ENCODE data around the gene SAMD1.

SAMD1 gene

DNA sequence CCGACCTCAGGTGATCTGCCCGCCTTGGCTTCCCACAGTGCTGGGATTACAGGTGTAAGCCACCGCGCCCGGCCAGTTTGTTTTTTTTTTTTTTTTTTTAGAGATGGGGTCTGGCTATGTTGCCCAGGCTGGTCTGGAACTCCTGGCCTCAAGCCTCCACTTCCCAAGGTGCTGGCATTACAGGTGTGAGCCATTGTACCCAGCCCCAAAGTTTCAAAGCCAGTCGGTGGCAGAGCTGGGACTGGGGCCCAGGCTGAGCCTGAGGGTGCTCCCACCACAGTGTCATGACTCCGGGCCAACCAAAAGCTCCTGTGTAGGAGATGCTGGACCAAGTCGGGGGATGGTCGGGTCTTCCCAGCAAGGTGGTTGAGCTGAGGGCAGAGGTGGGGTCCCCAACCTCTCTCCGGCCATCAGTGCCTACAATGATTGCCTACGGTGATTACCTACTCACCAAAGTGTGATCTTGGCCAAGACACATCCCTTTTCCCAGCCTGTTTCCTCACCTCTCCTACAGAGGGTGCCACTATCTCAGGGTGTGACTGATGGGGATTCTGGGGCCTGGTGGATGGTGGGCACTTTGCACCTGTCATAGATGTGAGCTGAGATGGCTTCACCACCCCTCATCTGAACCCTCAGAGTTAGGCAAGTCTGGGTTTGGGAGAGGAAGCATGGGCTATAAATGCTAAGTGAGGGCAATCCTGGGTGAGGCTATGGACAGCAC is 5.9 kb upstream of the SAMD1 start:
- Histone ChIP-seq H3K9ac (ENCODE audit: low read length) (no peak overlapping the region), H3K4me3 (ENCODE audit: low read length) (no peak overlapping the region), H3K4me1 (ENCODE audit: low read length) (peaks cover 6% of the 10 kb centered on the region), H3K27me3 (ENCODE audit: low read depth, low read length) (no peaks in the 10 kb centered on the region), H4K20me1 (ENCODE audit: insufficient read depth, low read length) (no peaks in the 10 kb centered on the region), H3K36me3 (replicated peaks; ENCODE audit: low read depth, low read length) (peaks cover 12% of the 10 kb centered on the region), H3K27ac (ENCODE audit: low read length) (no peak overlapping the region), H3K79me2 (ENCODE audit: low read length) (no peaks in the 10 kb centered on the region), H3K4me2 (ENCODE audit: low read length) (no peak overlapping the region), H2AFZ (ENCODE audit: low read depth, low read length) (no peak overlapping the region), H3K9me3 (ENCODE audit: insufficient read depth, low read length) (peaks cover 7% of the 10 kb centered on the region; the same call in 1 of the 2 replicates)
- TF ChIP-seq EZH2phosphoT487 (IDR thresholded peaks at IDR 0.05; ENCODE audit: low read depth): no peak
- TF ChIP-seq, protein P1, sequence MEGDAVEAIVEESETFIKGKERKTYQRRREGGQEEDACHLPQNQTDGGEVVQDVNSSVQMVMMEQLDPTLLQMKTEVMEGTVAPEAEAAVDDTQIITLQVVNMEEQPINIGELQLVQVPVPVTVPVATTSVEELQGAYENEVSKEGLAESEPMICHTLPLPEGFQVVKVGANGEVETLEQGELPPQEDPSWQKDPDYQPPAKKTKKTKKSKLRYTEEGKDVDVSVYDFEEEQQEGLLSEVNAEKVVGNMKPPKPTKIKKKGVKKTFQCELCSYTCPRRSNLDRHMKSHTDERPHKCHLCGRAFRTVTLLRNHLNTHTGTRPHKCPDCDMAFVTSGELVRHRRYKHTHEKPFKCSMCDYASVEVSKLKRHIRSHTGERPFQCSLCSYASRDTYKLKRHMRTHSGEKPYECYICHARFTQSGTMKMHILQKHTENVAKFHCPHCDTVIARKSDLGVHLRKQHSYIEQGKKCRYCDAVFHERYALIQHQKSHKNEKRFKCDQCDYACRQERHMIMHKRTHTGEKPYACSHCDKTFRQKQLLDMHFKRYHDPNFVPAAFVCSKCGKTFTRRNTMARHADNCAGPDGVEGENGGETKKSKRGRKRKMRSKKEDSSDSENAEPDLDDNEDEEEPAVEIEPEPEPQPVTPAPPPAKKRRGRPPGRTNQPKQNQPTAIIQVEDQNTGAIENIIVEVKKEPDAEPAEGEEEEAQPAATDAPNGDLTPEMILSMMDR (IDR thresholded peaks at IDR 0.05; ENCODE audit: low read depth, low read length): no peak

DNA sequence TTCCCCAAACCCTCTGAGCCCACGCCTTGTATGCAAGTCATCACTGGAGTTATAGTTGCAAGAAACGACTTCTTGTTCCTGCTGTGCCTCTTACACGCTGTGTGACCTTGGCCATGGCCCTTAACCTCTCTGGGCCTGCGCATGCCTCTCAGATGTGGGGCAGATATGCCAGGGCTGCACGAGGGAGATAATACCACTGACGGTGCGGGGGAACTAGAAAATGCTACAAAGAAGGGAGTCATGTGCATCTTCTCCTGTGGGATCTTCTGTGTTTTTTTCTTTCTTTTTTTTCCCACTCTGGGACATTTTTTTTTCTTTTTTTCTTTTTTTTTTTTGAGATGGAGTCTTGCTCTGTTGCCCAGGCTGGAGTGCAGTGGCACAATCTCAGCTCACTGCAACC is 4.3 kb upstream of the SAMD1 start:
- H3K4me3 ChIP-seq (ENCODE audit: low read length): no peak overlapping the region
- peaks cover 7% of the 10 kb centered on the region for H3K36me3 ChIP-seq (replicated peaks; ENCODE audit: low read depth, low read length)
- TF ChIP-seq EZH2phosphoT487 (IDR thresholded peaks at IDR 0.05; ENCODE audit: low read depth): no peak
- H2AFZ ChIP-seq (ENCODE audit: low read depth, low read length): no peak overlapping the region
- H3K79me2 ChIP-seq (ENCODE audit: low read length): no peaks in the 10 kb centered on the region
- H3K4me2 ChIP-seq (ENCODE audit: low read length): no peak overlapping the region
- H3K9me3 ChIP-seq (ENCODE audit: insufficient read depth, low read length): peaks cover 7% of the 10 kb centered on the region; the same call in 1 of the 2 replicates
- no peak overlapping the region for H3K27ac ChIP-seq (ENCODE audit: low read length)
- peaks cover 6% of the 10 kb centered on the region for H3K4me1 ChIP-seq (ENCODE audit: low read length)
- H3K9ac ChIP-seq (ENCODE audit: low read length): no peak overlapping the region
- no peaks in the 10 kb centered on the region for H3K27me3 ChIP-seq (ENCODE audit: low read depth, low read length)
- no peaks in the 10 kb centered on the region for H4K20me1 ChIP-seq (ENCODE audit: insufficient read depth, low read length)

DNA sequence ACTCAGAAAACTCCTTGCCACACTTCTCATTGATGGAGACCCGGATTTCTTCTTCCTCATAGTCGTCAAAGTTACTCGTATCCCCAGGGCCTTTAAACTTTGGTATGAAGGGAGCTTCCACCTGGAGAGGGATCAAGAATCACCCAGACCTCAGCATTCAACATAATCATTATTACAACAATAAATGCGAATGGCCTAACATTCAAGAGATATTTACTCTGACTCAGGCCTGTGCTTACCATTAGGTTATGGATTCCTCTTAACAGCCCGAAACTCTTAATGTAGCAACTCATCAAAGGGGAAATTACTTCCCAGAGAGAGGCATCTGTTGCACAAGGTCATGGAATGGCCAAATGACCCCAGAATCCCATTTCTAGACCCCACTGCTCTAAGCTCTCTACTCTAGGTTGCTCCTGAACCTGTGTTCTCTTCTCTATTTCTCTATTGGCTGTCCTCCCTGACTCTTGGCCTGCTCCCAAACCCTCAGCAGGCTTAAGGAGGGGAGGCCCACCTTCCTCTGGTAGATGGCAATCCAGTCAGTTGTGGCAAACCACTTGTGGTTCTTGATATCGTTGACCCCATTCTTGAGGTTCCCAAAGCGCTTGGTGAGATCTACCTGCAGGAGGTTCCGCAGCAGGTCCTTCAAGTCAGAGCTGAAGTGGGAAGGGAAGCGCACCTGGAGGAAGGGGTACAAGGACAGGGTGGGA is 2.7 kb upstream of the SAMD1 start:
- TF ChIP-seq, protein P1 (IDR thresholded peaks at IDR 0.05; ENCODE audit: low read depth, low read length): no peak
- TF ChIP-seq EZH2phosphoT487 (IDR thresholded peaks at IDR 0.05; ENCODE audit: low read depth): no peak
- Histone ChIP-seq H3K27me3 (ENCODE audit: low read depth, low read length) (no peaks in the 10 kb centered on the region), H3K4me2 (ENCODE audit: low read length) (no peak overlapping the region), H3K4me1 (ENCODE audit: low read length) (peaks cover 12% of the 10 kb centered on the region), H3K9me3 (ENCODE audit: insufficient read depth, low read length) (peaks cover 7% of the 10 kb centered on the region; the same call in 1 of the 2 replicates), H2AFZ (ENCODE audit: low read depth, low read length) (no peak overlapping the region), H3K4me3 (ENCODE audit: low read length) (no peak overlapping the region), H3K36me3 (replicated peaks; ENCODE audit: low read depth, low read length) (peaks cover 14% of the 10 kb centered on the region), H3K79me2 (ENCODE audit: low read length) (no peaks in the 10 kb centered on the region), H4K20me1 (ENCODE audit: insufficient read depth, low read length) (no peaks in the 10 kb centered on the region), H3K27ac (ENCODE audit: low read length) (no peak overlapping the region), H3K9ac (ENCODE audit: low read length) (no peak overlapping the region)

DNA sequence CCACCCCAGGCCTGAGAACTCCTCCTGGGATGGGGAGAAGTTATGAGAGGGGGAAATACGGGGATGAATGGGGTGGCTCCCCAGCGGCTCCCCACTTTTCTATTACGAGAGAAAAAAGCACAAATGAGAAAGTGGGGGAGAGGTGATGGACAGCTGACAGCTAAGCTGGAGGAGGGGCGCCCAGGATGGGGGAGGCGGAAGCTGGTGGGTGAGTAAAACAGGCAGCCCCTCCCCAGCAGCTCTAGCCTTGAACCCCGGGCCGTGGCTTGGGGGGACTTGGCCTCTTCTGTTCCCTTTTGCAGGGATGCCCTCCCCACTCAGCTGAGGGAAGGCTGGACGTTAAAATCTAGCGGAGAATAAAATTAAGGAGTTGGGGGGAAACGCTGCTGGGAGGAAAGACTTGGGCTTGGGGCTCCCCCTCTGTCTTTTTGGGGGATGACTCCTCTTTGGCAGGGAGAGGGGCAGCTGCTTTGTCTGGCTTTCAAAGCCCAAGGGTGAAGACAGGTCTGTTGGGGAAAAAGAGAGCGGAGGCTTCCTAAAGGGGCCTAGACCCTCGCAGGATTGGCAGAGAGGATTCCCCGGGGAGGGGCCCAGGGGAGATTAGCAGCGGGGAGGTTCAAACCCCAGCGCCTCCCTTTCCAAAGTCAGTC is 1.4 kb upstream of the SAMD1 start:
- peaks cover 20% of the 10 kb centered on the region for H3K36me3 ChIP-seq (replicated peaks; ENCODE audit: low read depth, low read length)
- H3K9me3 ChIP-seq (ENCODE audit: insufficient read depth, low read length): peaks cover 7% of the 10 kb centered on the region; the same call in 1 of the 2 replicates
- H4K20me1 ChIP-seq (ENCODE audit: insufficient read depth, low read length): no peaks in the 10 kb centered on the region
- TF ChIP-seq, protein P1 (IDR thresholded peaks at IDR 0.05; ENCODE audit: low read depth, low read length): no peak
- no peak for TF ChIP-seq EZH2phosphoT487 (IDR thresholded peaks at IDR 0.05; ENCODE audit: low read depth)
- peak overlapping the region; percentile 89 for H3K9ac ChIP-seq (ENCODE audit: low read length)
- peak overlapping the region; percentile 86 for H3K4me3 ChIP-seq (ENCODE audit: low read length)
- peak overlapping the region; percentile 76 for H3K27ac ChIP-seq (ENCODE audit: low read length)
- H3K4me2 ChIP-seq (ENCODE audit: low read length): peak overlapping the region; percentile 92
- no peaks in the 10 kb centered on the region for H3K79me2 ChIP-seq (ENCODE audit: low read length)
- peaks cover 12% of the 10 kb centered on the region for H3K4me1 ChIP-seq (ENCODE audit: low read length)
- no peak overlapping the region for H2AFZ ChIP-seq (ENCODE audit: low read depth, low read length)
- no peaks in the 10 kb centered on the region for H3K27me3 ChIP-seq (ENCODE audit: low read depth, low read length)
